ENCODE results near the gene KDM1A. TPM values are rescaled to one million over a fixed set of nuclear protein-coding genes. Genes with fewer than 3 reads are reported as not detected.

KDM1A gene
- polyA plus RNA-seq, 1 donor (not counting 4 experiments of a cell fraction or from before 2014, with no cell fraction given), result 84.8 TPM

DNA sequence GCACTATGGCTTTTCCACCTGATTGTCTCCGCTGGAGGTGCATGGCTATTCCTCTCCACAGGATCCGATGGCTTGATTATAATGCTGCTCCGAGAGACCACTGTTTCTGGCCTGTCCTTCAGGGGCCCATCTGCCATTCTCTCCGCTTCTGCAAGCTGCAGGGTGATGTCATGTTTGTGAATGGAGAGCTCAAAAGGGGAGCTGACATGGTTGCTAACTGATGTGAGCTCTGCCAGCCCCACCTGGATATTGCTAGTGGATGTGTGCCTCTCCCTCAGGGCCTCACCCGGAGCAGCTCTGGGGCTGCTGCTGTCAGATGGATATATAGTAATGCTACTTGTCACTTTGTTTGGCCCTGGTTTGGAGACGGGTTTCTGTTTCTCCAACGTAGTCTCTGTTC lies 72.3 kb downstream of the KDM1A start:
- Histone ChIP-seq H3K36me3 (ENCODE audit: control insufficient read depth in 2 of 2, extremely low read depth in 1 of 2, insufficient read depth in 2 of 2, low read length in 2 of 2) (peaks cover 51 to 59% of the 10 kb centered on the region in 2 experiments), H2AFZ (ENCODE audit: control insufficient read depth, low read length) (no peak overlapping the region), H3K9me1 (ENCODE audit: control insufficient read depth, extremely low read depth, insufficient read depth, low read length) (no peaks in the 10 kb centered on the region), H3K27ac (ENCODE audit: control insufficient read depth, insufficient read depth, low read length) (no peak overlapping the region), H3K9ac (ENCODE audit: control insufficient read depth, extremely low read depth, insufficient read depth, low read length) (no peak overlapping the region), H3K4me3 (ENCODE audit: control insufficient read depth in 2 of 3, extremely low read depth in 1 of 3, insufficient read depth in 2 of 3, low read depth in 1 of 3, low read length in 3 of 3) (no peak overlapping the region), H3K4me2 (ENCODE audit: control insufficient read depth, extremely low read depth, insufficient read depth, low read depth, low read length) (no peak overlapping the region), H3K4me1 (ENCODE audit: control insufficient read depth, extremely low read depth, insufficient read depth, low read length) (peaks cover 6% of the 10 kb centered on the region), H3K27me3 (ENCODE audit: control insufficient read depth, extremely low read depth, insufficient read depth, low read length) (no peaks in the 10 kb centered on the region), H3K9me3 (ENCODE audit: control insufficient read depth, low read depth, low read length) (no peaks in the 10 kb centered on the region), H4K20me1 (ENCODE audit: control insufficient read depth, extremely low read depth, insufficient read depth, low read length) (peaks cover 8% of the 10 kb centered on the region), H3K79me2 (ENCODE audit: control insufficient read depth, insufficient read depth, low read length) (peaks cover 34% of the 10 kb centered on the region)
- dilution Hi-C loops (cut with MboI; ENCODE audit: extremely low pct_ligation_motif_present, low sequenced_read_pairs), result no loop called here
- FAIRE-seq (no peak), DNase-seq (ENCODE audit: low read depth, low spot score) (no peak)
- no peak for TF ChIP-seq EZH2 (IDR thresholded peaks at IDR 0.05; ENCODE audit: low read length)
- TF ChIP-seq, protein P1, sequence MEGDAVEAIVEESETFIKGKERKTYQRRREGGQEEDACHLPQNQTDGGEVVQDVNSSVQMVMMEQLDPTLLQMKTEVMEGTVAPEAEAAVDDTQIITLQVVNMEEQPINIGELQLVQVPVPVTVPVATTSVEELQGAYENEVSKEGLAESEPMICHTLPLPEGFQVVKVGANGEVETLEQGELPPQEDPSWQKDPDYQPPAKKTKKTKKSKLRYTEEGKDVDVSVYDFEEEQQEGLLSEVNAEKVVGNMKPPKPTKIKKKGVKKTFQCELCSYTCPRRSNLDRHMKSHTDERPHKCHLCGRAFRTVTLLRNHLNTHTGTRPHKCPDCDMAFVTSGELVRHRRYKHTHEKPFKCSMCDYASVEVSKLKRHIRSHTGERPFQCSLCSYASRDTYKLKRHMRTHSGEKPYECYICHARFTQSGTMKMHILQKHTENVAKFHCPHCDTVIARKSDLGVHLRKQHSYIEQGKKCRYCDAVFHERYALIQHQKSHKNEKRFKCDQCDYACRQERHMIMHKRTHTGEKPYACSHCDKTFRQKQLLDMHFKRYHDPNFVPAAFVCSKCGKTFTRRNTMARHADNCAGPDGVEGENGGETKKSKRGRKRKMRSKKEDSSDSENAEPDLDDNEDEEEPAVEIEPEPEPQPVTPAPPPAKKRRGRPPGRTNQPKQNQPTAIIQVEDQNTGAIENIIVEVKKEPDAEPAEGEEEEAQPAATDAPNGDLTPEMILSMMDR (optimal IDR thresholded peaks at IDR 0.05 in 1 of 3, IDR thresholded peaks at IDR 0.05 in 1 of 3, conservative IDR thresholded peaks at IDR 0.05 in 1 of 3; ENCODE audit: extremely low read depth in 1 of 3, insufficient read depth in 2 of 3, low read length in 3 of 3), result no peak

DNA sequence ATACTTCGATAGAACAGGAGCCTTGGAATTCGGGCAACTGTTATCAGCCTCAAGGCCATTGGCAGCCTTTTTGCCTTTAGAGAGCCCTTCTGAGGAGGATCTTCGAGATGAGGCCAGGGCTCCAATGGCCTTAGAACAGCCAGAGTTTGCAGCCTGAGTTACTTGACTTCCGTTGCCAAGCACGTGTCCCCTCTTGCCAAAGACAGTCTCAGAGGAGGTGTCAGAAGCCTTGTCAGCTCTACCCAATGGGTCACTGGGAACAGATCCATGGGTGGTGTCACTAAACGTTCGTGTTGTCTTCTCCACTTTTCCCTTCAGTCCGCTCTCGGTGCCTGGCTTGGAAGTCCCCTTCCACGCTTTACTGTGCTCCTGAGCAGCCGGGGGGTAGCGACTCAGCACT lies 73.2 kb downstream of the KDM1A start:
- Histone ChIP-seq H3K27me3 (ENCODE audit: control insufficient read depth, extremely low read depth, insufficient read depth, low read length) (no peaks in the 10 kb centered on the region), H3K9ac (ENCODE audit: control insufficient read depth, extremely low read depth, insufficient read depth, low read length) (no peak overlapping the region), H2AFZ (ENCODE audit: control insufficient read depth, low read length) (no peak overlapping the region), H3K4me3 (ENCODE audit: control insufficient read depth in 2 of 3, extremely low read depth in 1 of 3, insufficient read depth in 2 of 3, low read depth in 1 of 3, low read length in 3 of 3) (no peak overlapping the region), H3K27ac (ENCODE audit: control insufficient read depth, insufficient read depth, low read length) (no peak overlapping the region), H4K20me1 (ENCODE audit: control insufficient read depth, extremely low read depth, insufficient read depth, low read length) (peaks cover 8% of the 10 kb centered on the region), H3K9me3 (ENCODE audit: control insufficient read depth, low read depth, low read length) (no peaks in the 10 kb centered on the region), H3K4me1 (ENCODE audit: control insufficient read depth, extremely low read depth, insufficient read depth, low read length) (peaks cover 6% of the 10 kb centered on the region), H3K79me2 (ENCODE audit: control insufficient read depth, insufficient read depth, low read length) (peaks cover 40% of the 10 kb centered on the region), H3K36me3 (ENCODE audit: control insufficient read depth in 2 of 2, extremely low read depth in 1 of 2, insufficient read depth in 2 of 2, low read length in 2 of 2) (peaks cover 47 to 61% of the 10 kb centered on the region in 2 experiments), H3K9me1 (ENCODE audit: control insufficient read depth, extremely low read depth, insufficient read depth, low read length) (no peaks in the 10 kb centered on the region), H3K4me2 (ENCODE audit: control insufficient read depth, extremely low read depth, insufficient read depth, low read depth, low read length) (no peak overlapping the region)
- DNase-seq (ENCODE audit: low read depth, low spot score), result no peak
- FAIRE-seq, result no peak
- TF ChIP-seq, protein P1 (optimal IDR thresholded peaks at IDR 0.05 in 1 of 3, IDR thresholded peaks at IDR 0.05 in 1 of 3, conservative IDR thresholded peaks at IDR 0.05 in 1 of 3; ENCODE audit: extremely low read depth in 1 of 3, insufficient read depth in 2 of 3, low read length in 3 of 3), result no peak
- TF ChIP-seq EZH2 (IDR thresholded peaks at IDR 0.05; ENCODE audit: low read length), result no peak
- dilution Hi-C loops (cut with MboI; ENCODE audit: extremely low pct_ligation_motif_present, low sequenced_read_pairs), result no loop called here
